Stimulated activated CD4-positive, alpha-beta T cell treated with anti-CD3 and anti-CD28 coated beads, Interleukin-1b, Interleukin-23, amount 100 ng/mL, for 1 hour (primary cell): ENCODE measurements around the gene CGB3.
A peak's percentile ranks its signal among the peaks of the same experiment; 100 is the strongest.
"Not testable (repeated sequence)": the region's sequence is repeated elsewhere in the genome, so short reads cannot be mapped to it uniquely, and the experiment has no call there.

Experiments
- DNase-seq, 2 donors: peaks; one replicate each; pipeline ENCODE4 v3.0.0-alpha.2; 2020; ENCODE audit warnings: low read depth in 2 of 2

Gene CGB3

GRCh38 chr19:49042666-49043065 lies 18.5 kb upstream of the CGB3 start:
- not testable (repeated sequence) for DNase-seq

- no peak for DNase-seq
These were observed 18.0 kb upstream of the CGB3 start for GRCh38 chr19:49042177-49042576.

- DNase-seq, result not testable (repeated sequence)
These were observed 15.6 kb upstream of the CGB3 start for GRCh38 chr19:49039736-49040135.

GRCh38 chr19:49038557-49039276 lies 14.6 kb upstream of the CGB3 start:
- not testable (repeated sequence) for DNase-seq

GRCh38 chr19:49038111-49038510 lies 14.0 kb upstream of the CGB3 start:
- not testable (repeated sequence) for DNase-seq

GRCh38 chr19:49036815-49037214 lies 12.7 kb upstream of the CGB3 start, which contains the start of gene CGB1:
Gene CGB1, minus strand, starts transcription at chr19:49036895. Its CDS starts 184 bp downstream, at chr19:49036711.
- not testable (repeated sequence) for DNase-seq

GRCh38 chr19:49031642-49032301 lies 7.6 kb upstream of the CGB3 start, which contains the start of gene CGB2:
Gene CGB2, plus strand, starts transcription at chr19:49031890. Its CDS starts 206 bp downstream, at chr19:49032096.
- not testable (repeated sequence) for DNase-seq

GRCh38 chr19:49030323-49030722 lies 6.2 kb upstream of the CGB3 start:
- DNase-seq, result not testable (repeated sequence)

- not testable (repeated sequence) for DNase-seq
These were observed 5.6 kb upstream of the CGB3 start for GRCh38 chr19:49029749-49030148.

- not testable (repeated sequence) for DNase-seq
These were observed 4.6 kb upstream of the CGB3 start for GRCh38 chr19:49028686-49029085.

GRCh38 chr19:49025599-49025998 lies 1.5 kb upstream of the CGB3 start:
- DNase-seq, result not testable (repeated sequence)

GRCh38 chr19:49025088-49025487 lies 955 bp upstream of the CGB3 start:
- DNase-seq, result not testable (repeated sequence)

GRCh38 chr19:49022116-49022515 lies 2.0 kb downstream of the CGB3 start:
- no peak for DNase-seq

GRCh38 chr19:49020931-49021895 lies 2.9 kb downstream of the CGB3 start:
- DNase-seq, result no peak

- DNase-seq, result no peak
These were observed 3.8 kb downstream of the CGB3 start for GRCh38 chr19:49020342-49020741.

GRCh38 chr19:49019242-49019932 lies 4.7 kb downstream of the CGB3 start:
- peak in 1 of 2 donors; percentile 48 for DNase-seq

GRCh38 chr19:49018388-49019241 lies 5.5 kb downstream of the CGB3 start:
- not testable (repeated sequence) for DNase-seq

- DNase-seq, result peak; percentile 33 to 38
These were observed 6.3 kb downstream of the CGB3 start for GRCh38 chr19:49017666-49018351.

- no peak for DNase-seq
These were observed 7.0 kb downstream of the CGB3 start, which contains the start of gene LHB for GRCh38 chr19:49017041-49017665. Gene LHB, minus strand, starts transcription at chr19:49017091. Its CDS starts 10 bp downstream, at chr19:49017081.
